Transverse colon (tissue), 4 donors: Measurements from ENCODE around the gene UBE2E1.

Experiments
- POLR2AphosphoS5 ChIP-seq, 3 donors: sonication (generic); formaldehyde crosslinking; IDR thresholded peaks; one replicate each; pipeline ENCODE4 v1.6.1; 2016; ENCODE audit warnings: antibody characterized with exemption in 3 of 3
- TF ChIP-seq, protein P1 (sequence below), 5 experiments: fragments of 200-600 bp in 3 of 5; fragments of 450-650 bp in 2 of 5; sonication (generic) in 3 of 5; IDR thresholded peaks; 1 replicate in 2 of 5; 2 replicates in 3 of 5; pipeline ENCODE4 v1.5.1; 2016 to 2017; ENCODE audit warnings: antibody characterized with exemption in 5 of 5, inconsistent platforms in 3 of 5, mild to moderate bottlenecking in 2 of 5, moderate library complexity in 1 of 5

DNA sequence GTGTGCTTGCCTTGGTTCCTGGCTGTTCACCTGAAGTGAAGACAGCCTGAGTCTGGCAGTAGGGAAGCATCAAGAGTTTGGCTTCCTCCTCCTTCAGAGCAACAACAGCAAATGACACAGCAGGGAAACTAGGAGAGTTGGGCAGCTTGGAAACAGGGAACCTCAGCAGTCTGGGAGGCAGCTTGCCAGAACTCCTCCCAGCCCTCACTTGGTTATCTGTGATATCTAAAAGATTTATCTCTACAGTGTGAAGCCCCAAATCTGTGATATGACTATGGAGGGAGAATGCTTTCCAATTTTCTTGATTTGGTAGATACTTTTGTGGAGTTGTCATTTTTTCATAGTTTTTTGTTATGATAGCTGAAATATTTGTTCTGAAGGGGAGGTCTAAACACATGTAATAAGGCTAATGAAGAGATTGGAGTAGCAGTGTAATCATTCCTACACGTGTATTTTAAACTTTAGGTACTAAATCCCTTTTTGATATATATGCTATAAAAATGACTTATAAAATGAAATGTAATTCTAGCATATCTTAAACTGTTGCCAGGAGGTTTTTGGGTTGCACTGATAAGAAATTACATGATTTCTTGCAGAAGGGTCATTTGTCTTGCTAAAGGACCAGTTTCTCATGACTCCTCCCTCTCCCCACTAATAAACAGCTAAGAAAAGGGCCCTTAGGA, 20.8 kb downstream of the UBE2E1 start:
- no peak for TF ChIP-seq POLR2AphosphoS5 (IDR thresholded peaks at IDR 0.05)
- TF ChIP-seq, protein P1, sequence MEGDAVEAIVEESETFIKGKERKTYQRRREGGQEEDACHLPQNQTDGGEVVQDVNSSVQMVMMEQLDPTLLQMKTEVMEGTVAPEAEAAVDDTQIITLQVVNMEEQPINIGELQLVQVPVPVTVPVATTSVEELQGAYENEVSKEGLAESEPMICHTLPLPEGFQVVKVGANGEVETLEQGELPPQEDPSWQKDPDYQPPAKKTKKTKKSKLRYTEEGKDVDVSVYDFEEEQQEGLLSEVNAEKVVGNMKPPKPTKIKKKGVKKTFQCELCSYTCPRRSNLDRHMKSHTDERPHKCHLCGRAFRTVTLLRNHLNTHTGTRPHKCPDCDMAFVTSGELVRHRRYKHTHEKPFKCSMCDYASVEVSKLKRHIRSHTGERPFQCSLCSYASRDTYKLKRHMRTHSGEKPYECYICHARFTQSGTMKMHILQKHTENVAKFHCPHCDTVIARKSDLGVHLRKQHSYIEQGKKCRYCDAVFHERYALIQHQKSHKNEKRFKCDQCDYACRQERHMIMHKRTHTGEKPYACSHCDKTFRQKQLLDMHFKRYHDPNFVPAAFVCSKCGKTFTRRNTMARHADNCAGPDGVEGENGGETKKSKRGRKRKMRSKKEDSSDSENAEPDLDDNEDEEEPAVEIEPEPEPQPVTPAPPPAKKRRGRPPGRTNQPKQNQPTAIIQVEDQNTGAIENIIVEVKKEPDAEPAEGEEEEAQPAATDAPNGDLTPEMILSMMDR (IDR thresholded peaks at IDR 0.05) = no peak
